GM23338 (cell line): ENCODE data around the gene TSBP1. TPM values are rescaled to one million over a fixed set of nuclear protein-coding genes. Genes with fewer than 3 reads are reported as not detected.
"Not testable (repeated sequence)": the region's sequence is repeated elsewhere in the genome, so short reads cannot be mapped to it uniquely, and the experiment has no call there.

ENCODE experiments used
- ATAC-seq: fragments of 200-7000 bp; cut with Tn5 transposase; 3 replicates; pipeline ENCODE4 v1.9.1; 2020
- DNase-seq: peaks from one replicate; pipeline ENCODE4 v3.0.0-alpha.2; 2015; ENCODE audit warnings: low spot score
- H2AFZ ChIP-seq: fragments of 200-600 bp; sonication (generic); 2 replicates; pipeline ENCODE4 v1.8.0; 2016; ENCODE audit warnings: antibody characterized with exemption, mild to moderate bottlenecking, moderate library complexity
- H3F3A ChIP-seq: fragments of 200-600 bp; sonication (generic); replicated peaks from 2 replicates; pipeline ENCODE4 v1.8.0; 2017; ENCODE audit warnings: antibody characterized with exemption, mixed run types, low read depth
- H3K27ac ChIP-seq: fragments of 200-600 bp; sonication (generic); 2 replicates; pipeline ENCODE4 v1.6.1; 2016; ENCODE audit warnings: low read depth
- H3K27me3 ChIP-seq: fragments of 200-600 bp; sonication (generic); 2 replicates; pipeline ENCODE4 v1.8.0; 2016; ENCODE audit warnings: mild to moderate bottlenecking, mixed run types, moderate library complexity; ENCODE audit not compliant: insufficient read depth
- H3K36me3 ChIP-seq: fragments of 200-600 bp; sonication (generic); 2 replicates; pipeline ENCODE4 v1.8.0; 2016; ENCODE audit warnings: mild to moderate bottlenecking; ENCODE audit not compliant: insufficient read depth
- H3K4me1 ChIP-seq: fragments of 200-600 bp; sonication (generic); 2 replicates; pipeline ENCODE4 v1.8.0; 2016; ENCODE audit warnings: mild to moderate bottlenecking, moderate library complexity; ENCODE audit not compliant: insufficient read depth
- H3K4me2 ChIP-seq: fragments of 200-600 bp; sonication (generic); 2 replicates; pipeline ENCODE4 v1.7.1; 2017; ENCODE audit warnings: mixed run types
- H3K4me3 ChIP-seq: fragments of 200-600 bp; sonication (generic); 2 replicates; pipeline ENCODE4 v1.6.1; 2016; ENCODE audit warnings: mixed run types
- H3K79me2 ChIP-seq: fragments of 200-600 bp; sonication (generic); replicated peaks from 2 replicates; pipeline ENCODE4 v1.8.0; 2017; ENCODE audit warnings: mild to moderate bottlenecking; ENCODE audit not compliant: insufficient read depth
- H3K9me2 ChIP-seq: fragments of 200-600 bp; sonication (generic); 2 replicates; pipeline ENCODE4 v1.8.0; 2017; ENCODE audit not compliant: insufficient read depth
- H4K20me1 ChIP-seq: fragments of 200-600 bp; sonication (generic); replicated peaks from 2 replicates; pipeline ENCODE4 v1.8.0; 2017; ENCODE audit warnings: mild to moderate bottlenecking; ENCODE audit not compliant: insufficient read depth
- H3K27ac Mint-ChIP-seq: 2 replicates; pipeline ENCODE4 v1.8.0; 2020; ENCODE audit warnings: inconsistent platforms, mild to moderate bottlenecking, moderate library complexity, mixed read lengths
- H3K27me3 Mint-ChIP-seq: 3 replicates; pipeline ENCODE4 v1.8.0; 2022; ENCODE audit warnings: low read depth, mild to moderate bottlenecking, moderate library complexity, mixed read lengths, inconsistent platforms; ENCODE audit not compliant: insufficient read depth, poor library complexity
- H3K36me3 Mint-ChIP-seq: 3 replicates; pipeline ENCODE4 v1.8.0; 2021; ENCODE audit warnings: low read depth, mild to moderate bottlenecking, inconsistent platforms, moderate library complexity, mixed read lengths
- H3K4me1 Mint-ChIP-seq: 3 replicates; pipeline ENCODE4 v1.8.0; 2020; ENCODE audit warnings: mild to moderate bottlenecking, inconsistent platforms, mixed read lengths
- H3K4me3 Mint-ChIP-seq: 3 replicates; pipeline ENCODE4 v1.8.0; 2021; ENCODE audit warnings: moderate library complexity, mild to moderate bottlenecking, inconsistent platforms, mixed read lengths
- H3K9me3 Mint-ChIP-seq: 3 replicates; pipeline ENCODE4 v1.8.0; 2020; ENCODE audit warnings: moderate library complexity, mild to moderate bottlenecking, inconsistent platforms, mixed read lengths
- CTCF ChIP-seq, 2 experiments: fragments of 200-600 bp in 1 of 2; sonication (generic) in 1 of 2; conservative IDR thresholded peaks; 2 replicates each; pipeline versions ENCODE4 v1.5.1 to v1.6.1; 2016 to 2017; ENCODE audit warnings: antibody characterized with exemption in 2 of 2, low read depth in 2 of 2, mild to moderate bottlenecking in 2 of 2, moderate library complexity in 1 of 2
- polyA plus RNA-seq: library from polyadenylated mRNA; unstranded; fragments of >200 nt; fragmentation: Nextera tagmentation; extraction: Ambion mirVana; gene quantifications from 2 replicates; pipeline ENCODE4 v1.2.1, GENCODE V29; 2016
- total RNA-seq: library from RNA; depleted of rRNA; stranded (reverse); fragments of >200 nt; shearing (Covaris generic); gene quantifications from 2 replicates; pipeline ENCODE4 v1.2.3, GENCODE V29; 2014
- TF ChIP-seq, protein P1 (sequence below): fragments of 250-450 bp; sonication (Bioruptor Pico); IDR thresholded peaks from 2 replicates; pipeline ENCODE4 v1.5.0; 2020; ENCODE audit warnings: mild to moderate bottlenecking, moderate library complexity

The TSBP1 gene
- total and polyA plus RNA-seq, 2 experiments from 2014 or later: 0.15 TPM; not detected in 1

- Histone ChIP-seq H3K27ac (no peak overlapping the region), H3F3A (no peaks in the 10 kb centered on the region), H2AFZ (no peak overlapping the region), H3K4me3 (no peak overlapping the region), H3K79me2 (no peaks in the 10 kb centered on the region; the same call in 1 of the 2 replicates), H3K4me2 (no peak overlapping the region), H3K36me3 (no peaks in the 10 kb centered on the region), H4K20me1 (no peaks in the 10 kb centered on the region), H3K27me3 (no peaks in the 10 kb centered on the region), H3K9me2 (no peaks in the 10 kb centered on the region; the same call in 1 of the 2 replicates), H3K4me1 (0 out of 2 replicates have a peak, but pooled peaks cover 5% of the 10 kb centered on the region)
- ATAC-seq (no peak), DNase-seq (no peak)
- peaks cover 25% of the 10 kb centered on the region for H3K36me3 Mint-ChIP-seq
- TF ChIP-seq, protein P1, sequence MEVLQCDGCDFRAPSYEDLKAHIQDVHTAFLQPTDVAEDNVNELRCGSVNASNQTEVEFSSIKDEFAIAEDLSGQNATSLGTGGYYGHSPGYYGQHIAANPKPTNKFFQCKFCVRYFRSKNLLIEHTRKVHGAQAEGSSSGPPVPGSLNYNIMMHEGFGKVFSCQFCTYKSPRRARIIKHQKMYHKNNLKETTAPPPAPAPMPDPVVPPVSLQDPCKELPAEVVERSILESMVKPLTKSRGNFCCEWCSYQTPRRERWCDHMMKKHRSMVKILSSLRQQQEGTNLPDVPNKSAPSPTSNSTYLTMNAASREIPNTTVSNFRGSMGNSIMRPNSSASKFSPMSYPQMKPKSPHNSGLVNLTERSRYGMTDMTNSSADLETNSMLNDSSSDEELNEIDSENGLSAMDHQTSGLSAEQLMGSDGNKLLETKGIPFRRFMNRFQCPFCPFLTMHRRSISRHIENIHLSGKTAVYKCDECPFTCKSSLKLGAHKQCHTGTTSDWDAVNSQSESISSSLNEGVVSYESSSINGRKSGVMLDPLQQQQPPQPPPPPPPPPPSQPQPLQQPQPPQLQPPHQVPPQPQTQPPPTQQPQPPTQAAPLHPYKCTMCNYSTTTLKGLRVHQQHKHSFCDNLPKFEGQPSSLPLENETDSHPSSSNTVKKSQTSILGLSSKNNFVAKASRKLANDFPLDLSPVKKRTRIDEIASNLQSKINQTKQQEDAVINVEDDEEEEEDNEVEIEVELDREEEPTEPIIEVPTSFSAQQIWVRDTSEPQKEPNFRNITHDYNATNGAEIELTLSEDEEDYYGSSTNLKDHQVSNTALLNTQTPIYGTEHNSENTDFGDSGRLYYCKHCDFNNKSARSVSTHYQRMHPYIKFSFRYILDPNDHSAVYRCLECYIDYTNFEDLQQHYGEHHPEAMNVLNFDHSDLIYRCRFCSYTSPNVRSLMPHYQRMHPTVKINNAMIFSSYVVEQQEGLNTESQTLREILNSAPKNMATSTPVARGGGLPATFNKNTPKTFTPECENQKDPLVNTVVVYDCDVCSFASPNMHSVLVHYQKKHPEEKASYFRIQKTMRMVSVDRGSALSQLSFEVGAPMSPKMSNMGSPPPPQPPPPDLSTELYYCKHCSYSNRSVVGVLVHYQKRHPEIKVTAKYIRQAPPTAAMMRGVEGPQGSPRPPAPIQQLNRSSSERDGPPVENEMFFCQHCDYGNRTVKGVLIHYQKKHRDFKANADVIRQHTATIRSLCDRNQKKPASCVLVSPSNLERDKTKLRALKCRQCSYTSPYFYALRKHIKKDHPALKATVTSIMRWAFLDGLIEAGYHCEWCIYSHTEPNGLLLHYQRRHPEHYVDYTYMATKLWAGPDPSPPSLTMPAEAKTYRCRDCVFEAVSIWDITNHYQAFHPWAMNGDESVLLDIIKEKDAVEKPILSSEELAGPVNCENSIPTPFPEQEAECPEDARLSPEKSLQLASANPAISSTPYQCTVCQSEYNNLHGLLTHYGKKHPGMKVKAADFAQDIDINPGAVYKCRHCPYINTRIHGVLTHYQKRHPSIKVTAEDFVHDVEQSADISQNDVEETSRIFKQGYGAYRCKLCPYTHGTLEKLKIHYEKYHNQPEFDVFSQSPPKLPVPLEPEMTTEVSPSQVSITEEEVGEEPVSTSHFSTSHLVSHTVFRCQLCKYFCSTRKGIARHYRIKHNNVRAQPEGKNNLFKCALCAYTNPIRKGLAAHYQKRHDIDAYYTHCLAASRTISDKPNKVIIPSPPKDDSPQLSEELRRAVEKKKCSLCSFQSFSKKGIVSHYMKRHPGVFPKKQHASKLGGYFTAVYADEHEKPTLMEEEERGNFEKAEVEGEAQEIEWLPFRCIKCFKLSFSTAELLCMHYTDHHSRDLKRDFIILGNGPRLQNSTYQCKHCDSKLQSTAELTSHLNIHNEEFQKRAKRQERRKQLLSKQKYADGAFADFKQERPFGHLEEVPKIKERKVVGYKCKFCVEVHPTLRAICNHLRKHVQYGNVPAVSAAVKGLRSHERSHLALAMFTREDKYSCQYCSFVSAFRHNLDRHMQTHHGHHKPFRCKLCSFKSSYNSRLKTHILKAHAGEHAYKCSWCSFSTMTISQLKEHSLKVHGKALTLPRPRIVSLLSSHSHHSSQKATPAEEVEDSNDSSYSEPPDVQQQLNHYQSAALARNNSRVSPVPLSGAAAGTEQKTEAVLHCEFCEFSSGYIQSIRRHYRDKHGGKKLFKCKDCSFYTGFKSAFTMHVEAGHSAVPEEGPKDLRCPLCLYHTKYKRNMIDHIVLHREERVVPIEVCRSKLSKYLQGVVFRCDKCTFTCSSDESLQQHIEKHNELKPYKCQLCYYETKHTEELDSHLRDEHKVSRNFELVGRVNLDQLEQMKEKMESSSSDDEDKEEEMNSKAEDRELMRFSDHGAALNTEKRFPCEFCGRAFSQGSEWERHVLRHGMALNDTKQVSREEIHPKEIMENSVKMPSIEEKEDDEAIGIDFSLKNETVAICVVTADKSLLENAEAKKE (CRISPR knock-in tag): no peak
- no peak for TF ChIP-seq CTCF (conservative IDR thresholded peaks at IDR 0.05; ENCODE audit: low read depth in 2 of 2)
- H3K27ac Mint-ChIP-seq: no peak overlapping the region
- H3K27me3 Mint-ChIP-seq: peaks cover 7% of the 10 kb centered on the region
- peaks cover 30% of the 10 kb centered on the region for H3K9me3 Mint-ChIP-seq
- H3K4me1 Mint-ChIP-seq: peaks cover 4% of the 10 kb centered on the region; the same call in 1 of the 3 replicates
- no peak overlapping the region for H3K4me3 Mint-ChIP-seq
These were observed 100.3 kb downstream of the TSBP1 start for GRCh38 chr6:32271429-32271828.

- H3K27me3 ChIP-seq, H3K27ac ChIP-seq, H3K4me1 ChIP-seq, DNase-seq, H3F3A ChIP-seq, H2AFZ ChIP-seq, H3K4me3 ChIP-seq, H3K79me2 ChIP-seq, ATAC-seq, H3K4me2 ChIP-seq, H3K9me2 ChIP-seq, H3K4me1 Mint-ChIP-seq, H3K27me3 Mint-ChIP-seq, H3K36me3 ChIP-seq, H3K27ac Mint-ChIP-seq, H3K4me3 Mint-ChIP-seq, H4K20me1 ChIP-seq: not testable (repeated sequence)
- Mint-ChIP-seq H3K36me3 (peaks cover 35% of the 10 kb centered on the region), H3K9me3 (peaks cover 26% of the 10 kb centered on the region)
These were observed 103.2 kb downstream of the TSBP1 start for GRCh38 chr6:32268459-32268858.
